NCI-H526 treated with DMSO at 0.1 percent for 48 hours (cell line): ENCODE data around the gene CEACAM16.
A peak's percentile ranks its signal among the peaks of the same experiment; 100 is the strongest.
"Not testable (repeated sequence)": the region's sequence is repeated elsewhere in the genome, so short reads cannot be mapped to it uniquely, and the experiment has no call there.

Experiments
- DNase-seq: peaks from one replicate; lab custom pipeline; 2025; lab: John Stamatoyannopoulos, UW

Gene CEACAM16

GRCh38 chr19:44677019-44677811 lies 21.7 kb upstream of the CEACAM16 start:
- DNase-seq, result no peak

GRCh38 chr19:44680536-44680935 lies 18.4 kb upstream of the CEACAM16 start:
- no peak for DNase-seq

GRCh38 chr19:44681992-44682790 lies 16.8 kb upstream of the CEACAM16 start:
- DNase-seq, result no peak

GRCh38 chr19:44682807-44683206 lies 16.1 kb upstream of the CEACAM16 start:
- DNase-seq, result no peak

- DNase-seq, result no peak
Measured at GRCh38 chr19:44683434-44684210, 15.3 kb upstream of the CEACAM16 start.

- not testable (repeated sequence) for DNase-seq
Measured at GRCh38 chr19:44684396-44684795, 14.6 kb upstream of the CEACAM16 start.

- DNase-seq, result no peak
Measured at GRCh38 chr19:44684892-44685863, 13.8 kb upstream of the CEACAM16 start.

- DNase-seq, result no peak
Measured at GRCh38 chr19:44685877-44686276, 13.1 kb upstream of the CEACAM16 start.

- no peak for DNase-seq
Measured at GRCh38 chr19:44686896-44687295, 12.1 kb upstream of the CEACAM16 start.

- no peak for DNase-seq
Measured at GRCh38 chr19:44687888-44688287, 11.1 kb upstream of the CEACAM16 start.

GRCh38 chr19:44689290-44690130 lies 9.4 kb upstream of the CEACAM16 start:
- DNase-seq, result peak; percentile 29

- DNase-seq, result no peak
Measured at GRCh38 chr19:44690131-44690440, 8.9 kb upstream of the CEACAM16 start.

GRCh38 chr19:44692379-44692721 lies 6.6 kb upstream of the CEACAM16 start:
- DNase-seq, result no peak

GRCh38 chr19:44694184-44694579 lies 4.8 kb upstream of the CEACAM16 start:
- DNase-seq, result no peak

GRCh38 chr19:44696939-44697669 lies 1.8 kb upstream of the CEACAM16 start:
- DNase-seq, result no peak

GRCh38 chr19:44697670-44698034 lies 1.3 kb upstream of the CEACAM16 start:
- no peak for DNase-seq

- DNase-seq, result no peak
Measured at GRCh38 chr19:44700547-44700946, 1.6 kb downstream of the CEACAM16 start.

GRCh38 chr19:44701228-44701627 lies 2.3 kb downstream of the CEACAM16 start:
- no peak for DNase-seq

GRCh38 chr19:44702551-44703176 lies 3.7 kb downstream of the CEACAM16 start:
- no peak for DNase-seq
